Measurements from ENCODE around the gene IFT80.
"Not testable (repeated sequence)": the region's sequence is repeated elsewhere in the genome, so short reads cannot be mapped to it uniquely, and the experiment has no call there.

IFT80 gene

DNA sequence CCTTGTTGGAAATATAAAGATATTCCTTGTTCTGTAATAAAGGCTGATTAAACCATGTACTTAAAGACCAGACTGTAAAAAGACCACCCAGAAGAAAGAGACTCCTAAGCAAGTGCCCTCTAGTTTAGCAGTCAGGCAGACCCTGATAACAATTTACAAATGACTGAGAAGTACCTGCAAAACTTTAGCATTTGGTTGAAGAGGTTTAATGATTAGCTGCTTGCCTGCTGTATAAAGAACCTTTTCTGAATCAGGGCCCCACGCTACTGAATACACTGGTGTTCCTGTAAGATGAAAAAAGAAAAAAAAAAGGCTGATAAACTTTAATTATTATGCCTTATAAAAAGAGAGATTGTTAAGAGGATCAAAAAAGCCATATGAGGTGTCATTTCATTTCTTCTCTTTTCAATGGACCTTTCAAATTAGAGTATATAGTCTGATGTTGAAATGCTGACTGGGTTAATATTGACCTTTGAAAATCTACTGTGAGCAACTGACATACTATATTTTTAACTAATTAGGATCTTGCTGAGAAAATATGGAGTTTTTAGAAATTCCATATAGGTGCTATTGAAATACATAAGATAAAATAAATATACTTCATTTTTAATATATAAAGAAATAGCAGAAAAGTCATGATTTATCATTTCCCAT, 33.0 kb downstream of the IFT80 start:
- Histone ChIP-seq H3K4me1 (ENCODE audit: control insufficient read depth in 1 of 2, insufficient read depth in 2 of 2, low read length in 2 of 2) (no peaks in the 10 kb centered on the region), H3K36me3 (ENCODE audit: control insufficient read depth in 1 of 2, insufficient read depth in 2 of 2, low read length in 2 of 2) (no peaks in the 10 kb centered on the region), H3K9me3 (ENCODE audit: control insufficient read depth in 1 of 2, low read length in 2 of 2) (no peaks in the 10 kb centered on the region), H3K9ac (ENCODE audit: low read depth in 1 of 2, low read length in 2 of 2) (no peak overlapping the region), H3K27me3 (ENCODE audit: control insufficient read depth in 1 of 2, insufficient read depth in 2 of 2, low read length in 2 of 2) (no peaks in the 10 kb centered on the region), H3K27ac (ENCODE audit: low read depth, low read length) (no peak overlapping the region), H3K4me3 (ENCODE audit: low read depth in 1 of 2, low read length in 2 of 2) (no peak overlapping the region)

GRCh38 chr3:160362896-160363295, 36.1 kb downstream of the IFT80 start:
- not testable (repeated sequence) for H3K27me3 ChIP-seq (ENCODE audit: control insufficient read depth in 1 of 2, insufficient read depth in 2 of 2, low read length in 2 of 2); H3K9me3 ChIP-seq (ENCODE audit: control insufficient read depth in 1 of 2, low read length in 2 of 2); H3K36me3 ChIP-seq (ENCODE audit: control insufficient read depth in 1 of 2, insufficient read depth in 2 of 2, low read length in 2 of 2); H3K9ac ChIP-seq (ENCODE audit: low read depth in 1 of 2, low read length in 2 of 2); H3K27ac ChIP-seq (ENCODE audit: low read depth, low read length); H3K4me1 ChIP-seq (ENCODE audit: control insufficient read depth in 1 of 2, insufficient read depth in 2 of 2, low read length in 2 of 2); H3K4me3 ChIP-seq (ENCODE audit: low read depth in 1 of 2, low read length in 2 of 2)

DNA sequence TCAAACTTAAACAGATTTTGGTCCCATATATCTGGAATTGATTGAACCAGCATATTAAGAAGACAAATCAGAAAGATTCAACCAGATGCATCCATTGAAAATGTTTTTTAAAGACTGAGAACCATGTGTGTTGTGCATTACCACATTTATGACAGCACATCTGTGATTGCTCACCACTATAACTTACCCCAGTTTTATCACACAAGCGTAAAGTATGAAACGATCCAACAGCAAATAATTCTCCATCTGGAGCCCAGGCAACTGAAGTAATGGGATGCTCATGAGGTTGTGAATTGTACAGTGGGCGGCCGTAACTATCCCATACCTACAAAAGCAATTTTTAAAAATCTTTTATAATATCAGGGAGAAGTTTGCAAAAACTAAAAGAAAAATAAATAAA, 43.2 kb downstream of the IFT80 start:
- H3K36me3 ChIP-seq (ENCODE audit: control insufficient read depth in 1 of 2, insufficient read depth in 2 of 2, low read length in 2 of 2), result peaks cover 0 to 7% of the 10 kb centered on the region in 2 donors
- no peaks in the 10 kb centered on the region for H3K4me1 ChIP-seq (ENCODE audit: control insufficient read depth in 1 of 2, insufficient read depth in 2 of 2, low read length in 2 of 2)
- no peak overlapping the region for H3K27ac ChIP-seq (ENCODE audit: low read depth, low read length)
- no peak overlapping the region for H3K4me3 ChIP-seq (ENCODE audit: low read depth in 1 of 2, low read length in 2 of 2)
- no peak overlapping the region for H3K9ac ChIP-seq (ENCODE audit: low read depth in 1 of 2, low read length in 2 of 2)
- H3K27me3 ChIP-seq (ENCODE audit: control insufficient read depth in 1 of 2, insufficient read depth in 2 of 2, low read length in 2 of 2), result no peaks in the 10 kb centered on the region
- H3K9me3 ChIP-seq (ENCODE audit: control insufficient read depth in 1 of 2, low read length in 2 of 2), result no peaks in the 10 kb centered on the region

DNA sequence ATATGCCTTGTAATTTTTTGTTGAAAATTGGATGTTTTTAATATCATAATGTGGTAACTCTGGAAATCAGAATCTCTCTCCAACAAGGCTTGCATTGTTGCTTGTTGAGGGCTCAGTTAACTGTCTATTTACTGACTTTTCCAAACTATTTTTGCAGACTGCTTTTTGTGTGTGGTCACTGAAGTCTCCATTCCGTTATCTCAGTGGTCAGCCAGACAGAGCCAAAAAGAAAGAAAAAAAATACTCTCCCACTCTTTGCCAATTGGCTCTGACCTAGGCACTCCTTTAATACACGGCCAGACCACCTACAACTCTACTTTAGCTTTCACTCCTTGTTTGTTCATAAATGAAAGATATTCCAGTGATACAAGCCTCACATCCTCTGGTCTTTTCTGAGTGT, 52.5 kb downstream of the IFT80 start:
- H3K9ac ChIP-seq (ENCODE audit: low read depth in 1 of 2, low read length in 2 of 2), result no peak overlapping the region
- no peaks in the 10 kb centered on the region for H3K9me3 ChIP-seq (ENCODE audit: control insufficient read depth in 1 of 2, low read length in 2 of 2)
- H3K27me3 ChIP-seq (ENCODE audit: control insufficient read depth in 1 of 2, insufficient read depth in 2 of 2, low read length in 2 of 2), result no peaks in the 10 kb centered on the region
- no peak overlapping the region for H3K27ac ChIP-seq (ENCODE audit: low read depth, low read length)
- no peak overlapping the region for H3K4me3 ChIP-seq (ENCODE audit: low read depth in 1 of 2, low read length in 2 of 2)
- H3K36me3 ChIP-seq (ENCODE audit: control insufficient read depth in 1 of 2, insufficient read depth in 2 of 2, low read length in 2 of 2), result no peaks in the 10 kb centered on the region
- H3K4me1 ChIP-seq (ENCODE audit: control insufficient read depth in 1 of 2, insufficient read depth in 2 of 2, low read length in 2 of 2), result no peaks in the 10 kb centered on the region

- H3K4me1 ChIP-seq (ENCODE audit: control insufficient read depth in 1 of 2, insufficient read depth in 2 of 2, low read length in 2 of 2), result no peaks in the 10 kb centered on the region
- H3K27ac ChIP-seq (ENCODE audit: low read depth, low read length), result no peak overlapping the region
- no peak overlapping the region for H3K9ac ChIP-seq (ENCODE audit: low read depth in 1 of 2, low read length in 2 of 2)
- peaks cover 0 to 3% of the 10 kb centered on the region in 2 donors for H3K9me3 ChIP-seq (ENCODE audit: control insufficient read depth in 1 of 2, low read length in 2 of 2)
- H3K27me3 ChIP-seq (ENCODE audit: control insufficient read depth in 1 of 2, insufficient read depth in 2 of 2, low read length in 2 of 2), result no peaks in the 10 kb centered on the region
- no peaks in the 10 kb centered on the region for H3K36me3 ChIP-seq (ENCODE audit: control insufficient read depth in 1 of 2, insufficient read depth in 2 of 2, low read length in 2 of 2)
- no peak overlapping the region for H3K4me3 ChIP-seq (ENCODE audit: low read depth in 1 of 2, low read length in 2 of 2)
These were observed 55.9 kb downstream of the IFT80 start for GRCh38 chr3:160343132-160343531.

GRCh38 chr3:160340351-160340750, 58.7 kb downstream of the IFT80 start:
- H3K9ac ChIP-seq (ENCODE audit: low read depth in 1 of 2, low read length in 2 of 2), result no peak overlapping the region
- no peaks in the 10 kb centered on the region for H3K36me3 ChIP-seq (ENCODE audit: control insufficient read depth in 1 of 2, insufficient read depth in 2 of 2, low read length in 2 of 2)
- no peak overlapping the region for H3K27ac ChIP-seq (ENCODE audit: low read depth, low read length)
- no peaks in the 10 kb centered on the region for H3K27me3 ChIP-seq (ENCODE audit: control insufficient read depth in 1 of 2, insufficient read depth in 2 of 2, low read length in 2 of 2)
- H3K4me3 ChIP-seq (ENCODE audit: low read depth in 1 of 2, low read length in 2 of 2), result no peak overlapping the region
- no peaks in the 10 kb centered on the region for H3K4me1 ChIP-seq (ENCODE audit: control insufficient read depth in 1 of 2, insufficient read depth in 2 of 2, low read length in 2 of 2)
- H3K9me3 ChIP-seq (ENCODE audit: control insufficient read depth in 1 of 2, low read length in 2 of 2), result peaks cover 0 to 7% of the 10 kb centered on the region in 2 donors

DNA sequence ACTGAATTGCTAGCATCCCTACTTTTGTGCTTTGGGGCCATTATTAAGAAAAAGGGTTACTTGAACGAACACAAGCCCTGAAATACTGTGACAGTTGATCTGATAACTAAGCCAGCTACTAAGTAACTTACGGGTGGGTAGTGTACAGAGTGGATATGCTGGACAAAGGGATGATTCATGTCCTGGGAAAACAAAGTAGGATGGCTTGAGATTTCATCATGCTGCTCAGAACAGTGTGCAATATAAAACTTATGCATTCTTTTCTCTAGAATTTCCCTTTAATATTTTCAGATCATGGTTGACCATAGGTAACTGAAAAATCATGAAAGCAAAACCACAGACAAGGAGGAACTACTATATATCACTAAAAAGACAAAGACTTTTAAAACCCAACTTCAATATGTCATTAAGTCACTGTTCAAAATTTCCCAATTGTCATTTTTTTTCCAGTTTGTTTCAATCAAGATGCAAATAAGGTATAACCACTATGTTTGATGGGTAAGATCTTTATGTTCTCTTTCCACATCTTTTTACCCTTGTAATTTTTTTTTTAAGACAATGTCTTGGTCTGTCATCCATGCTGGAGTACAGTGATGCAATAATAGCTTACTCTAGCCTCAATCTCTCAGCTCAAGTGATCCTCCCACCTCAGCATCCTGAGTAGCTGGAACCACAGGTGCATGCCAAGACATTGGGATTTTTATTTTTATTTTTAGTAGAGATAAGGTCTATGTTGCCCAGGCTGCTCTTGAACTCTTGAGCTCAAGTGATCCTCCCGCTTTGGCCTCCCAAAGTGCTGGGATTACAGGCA, 67.7 kb downstream of the IFT80 start:
- Histone ChIP-seq H3K27me3 (ENCODE audit: control insufficient read depth in 1 of 2, insufficient read depth in 2 of 2, low read length in 2 of 2) (no peaks in the 10 kb centered on the region), H3K4me1 (ENCODE audit: control insufficient read depth in 1 of 2, insufficient read depth in 2 of 2, low read length in 2 of 2) (no peaks in the 10 kb centered on the region), H3K9me3 (ENCODE audit: control insufficient read depth in 1 of 2, low read length in 2 of 2) (no peaks in the 10 kb centered on the region), H3K36me3 (ENCODE audit: control insufficient read depth in 1 of 2, insufficient read depth in 2 of 2, low read length in 2 of 2) (no peaks in the 10 kb centered on the region), H3K9ac (ENCODE audit: low read depth in 1 of 2, low read length in 2 of 2) (no peak overlapping the region), H3K27ac (ENCODE audit: low read depth, low read length) (no peak overlapping the region), H3K4me3 (ENCODE audit: low read depth in 1 of 2, low read length in 2 of 2) (no peak overlapping the region)

DNA sequence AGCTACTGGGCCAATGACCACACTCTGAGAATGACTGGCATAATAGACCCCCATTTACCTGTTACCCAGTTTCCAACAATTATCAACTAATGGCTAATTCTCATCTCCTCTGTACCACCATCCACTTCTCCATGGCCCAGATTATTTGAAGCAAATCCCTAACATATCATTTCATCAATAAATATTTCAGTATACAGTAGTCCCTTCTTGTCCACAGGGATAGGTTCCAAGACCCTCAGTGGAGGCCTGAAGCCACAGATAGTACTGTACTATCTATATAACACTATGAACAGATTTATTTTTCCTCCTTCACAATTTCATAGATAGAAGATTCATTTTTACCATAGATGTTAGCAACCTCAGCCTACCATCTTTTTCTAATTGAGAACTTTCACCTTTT, 68.3 kb downstream of the IFT80 start:
- no peaks in the 10 kb centered on the region for H3K9me3 ChIP-seq (ENCODE audit: control insufficient read depth in 1 of 2, low read length in 2 of 2)
- no peaks in the 10 kb centered on the region for H3K27me3 ChIP-seq (ENCODE audit: control insufficient read depth in 1 of 2, insufficient read depth in 2 of 2, low read length in 2 of 2)
- H3K27ac ChIP-seq (ENCODE audit: low read depth, low read length), result no peak overlapping the region
- no peaks in the 10 kb centered on the region for H3K4me1 ChIP-seq (ENCODE audit: control insufficient read depth in 1 of 2, insufficient read depth in 2 of 2, low read length in 2 of 2)
- no peaks in the 10 kb centered on the region for H3K36me3 ChIP-seq (ENCODE audit: control insufficient read depth in 1 of 2, insufficient read depth in 2 of 2, low read length in 2 of 2)
- H3K9ac ChIP-seq (ENCODE audit: low read depth in 1 of 2, low read length in 2 of 2), result no peak overlapping the region
- H3K4me3 ChIP-seq (ENCODE audit: low read depth in 1 of 2, low read length in 2 of 2), result no peak overlapping the region

- Histone ChIP-seq H3K36me3 (ENCODE audit: control insufficient read depth in 1 of 2, insufficient read depth in 2 of 2, low read length in 2 of 2) (no peaks in the 10 kb centered on the region), H3K27ac (ENCODE audit: low read depth, low read length) (no peak overlapping the region), H3K9me3 (ENCODE audit: control insufficient read depth in 1 of 2, low read length in 2 of 2) (no peaks in the 10 kb centered on the region), H3K4me3 (ENCODE audit: low read depth in 1 of 2, low read length in 2 of 2) (no peak overlapping the region), H3K9ac (ENCODE audit: low read depth in 1 of 2, low read length in 2 of 2) (no peak overlapping the region), H3K4me1 (ENCODE audit: control insufficient read depth in 1 of 2, insufficient read depth in 2 of 2, low read length in 2 of 2) (no peaks in the 10 kb centered on the region), H3K27me3 (ENCODE audit: control insufficient read depth in 1 of 2, insufficient read depth in 2 of 2, low read length in 2 of 2) (no peaks in the 10 kb centered on the region)
These were observed 68.9 kb downstream of the IFT80 start for GRCh38 chr3:160330109-160330508.

- H3K4me3 ChIP-seq (ENCODE audit: low read depth in 1 of 2, low read length in 2 of 2); H3K27me3 ChIP-seq (ENCODE audit: control insufficient read depth in 1 of 2, insufficient read depth in 2 of 2, low read length in 2 of 2); H3K36me3 ChIP-seq (ENCODE audit: control insufficient read depth in 1 of 2, insufficient read depth in 2 of 2, low read length in 2 of 2); H3K9ac ChIP-seq (ENCODE audit: low read depth in 1 of 2, low read length in 2 of 2); H3K27ac ChIP-seq (ENCODE audit: low read depth, low read length); H3K4me1 ChIP-seq (ENCODE audit: control insufficient read depth in 1 of 2, insufficient read depth in 2 of 2, low read length in 2 of 2); H3K9me3 ChIP-seq (ENCODE audit: control insufficient read depth in 1 of 2, low read length in 2 of 2): not testable (repeated sequence)
These were observed 72.7 kb downstream of the IFT80 start for GRCh38 chr3:160326286-160326685.
